Liver (tissue), 9 donors: Measurements from ENCODE around the gene RAI1. TPM values are rescaled to one million over a fixed set of nuclear protein-coding genes. Genes with fewer than 3 reads are reported as not detected.

Experiments used
- DNase-seq: peaks from one replicate; pipeline ENCODE4 v3.0.0-alpha.2; 2017; ENCODE audit warnings: low spot score
- H3K27ac ChIP-seq, 2 donors: one replicate each; pipeline ENCODE4 v1.7.0; 2013; ENCODE audit warnings: inconsistent platforms in 2 of 2, low read length in 2 of 2, control low read depth in 1 of 2, low read depth in 1 of 2, mild to moderate bottlenecking in 1 of 2
- H3K27me3 ChIP-seq, 4 donors: one replicate each; pipeline versions ENCODE4 v1.6.1 to v1.7.0; 2013; ENCODE audit warnings: low read length in 3 of 4, inconsistent platforms in 1 of 4, mild to moderate bottlenecking in 1 of 4, moderate library complexity in 1 of 4; ENCODE audit not compliant: control insufficient read depth in 4 of 4, insufficient read depth in 4 of 4
- H3K36me3 ChIP-seq, 4 donors: one replicate each; pipeline versions ENCODE4 v1.6.1 to v1.7.0; 2013; ENCODE audit warnings: low read length in 3 of 4, mild to moderate bottlenecking in 3 of 4, low read depth in 1 of 4, moderate library complexity in 1 of 4; ENCODE audit not compliant: control insufficient read depth in 4 of 4, insufficient read depth in 3 of 4
- H3K4me1 ChIP-seq, 4 donors: one replicate each; pipeline versions ENCODE4 v1.6.1 to v1.7.0; 2013; ENCODE audit warnings: low read length in 3 of 4, mild to moderate bottlenecking in 3 of 4, moderate library complexity in 1 of 4; ENCODE audit not compliant: control insufficient read depth in 4 of 4, insufficient read depth in 4 of 4
- H3K4me3 ChIP-seq, 3 donors: one replicate each; pipeline versions ENCODE4 v1.6.1 to v1.7.0; 2013; ENCODE audit warnings: low read length in 3 of 3, control low read depth in 1 of 3, low read depth in 1 of 3, mild to moderate bottlenecking in 1 of 3
- H3K9ac ChIP-seq, 2 donors: one replicate each; pipeline ENCODE4 v1.7.0; 2013; ENCODE audit warnings: low read length in 2 of 2, mild to moderate bottlenecking in 2 of 2, moderate library complexity in 2 of 2, control low read depth in 1 of 2, low read depth in 1 of 2
- H3K9me3 ChIP-seq, 4 donors: one replicate each; pipeline versions ENCODE4 v1.6.1 to v1.7.0; 2013; ENCODE audit warnings: low read length in 3 of 4; ENCODE audit not compliant: control insufficient read depth in 4 of 4
- EGR1 ChIP-seq, 2 donors: IDR thresholded peaks; 2 replicates each; pipeline ENCODE4 v1.6.1; 2016 to 2018; ENCODE audit warnings: antibody characterized with exemption in 2 of 2, low read depth in 2 of 2
- FOXA2 ChIP-seq: IDR thresholded peaks from 2 replicates; pipeline ENCODE4 v1.6.1; 2016; ENCODE audit warnings: antibody characterized with exemption
- GABPA ChIP-seq, 2 donors: IDR thresholded peaks in 1 of 2; conservative IDR thresholded peaks in 1 of 2; 2 replicates each; pipeline ENCODE4 v1.6.1; 2016; ENCODE audit warnings: antibody characterized with exemption in 2 of 2, mild to moderate bottlenecking in 1 of 2, moderate library complexity in 1 of 2
- HNF4A ChIP-seq, 2 donors: conservative IDR thresholded peaks; 2 replicates each; pipeline ENCODE4 v1.6.1; 2016; ENCODE audit warnings: antibody characterized with exemption in 2 of 2, mild to moderate bottlenecking in 2 of 2
- JUND ChIP-seq, 2 donors: IDR thresholded peaks; 2 replicates each; pipeline ENCODE4 v1.6.1; 2016; ENCODE audit warnings: antibody characterized with exemption in 2 of 2
- MAX ChIP-seq: IDR thresholded peaks from 2 replicates; pipeline ENCODE4 v1.6.1; 2016; ENCODE audit warnings: antibody characterized with exemption
- NR2F2 ChIP-seq: IDR thresholded peaks from 2 replicates; pipeline ENCODE4 v1.6.1; 2016; ENCODE audit warnings: antibody characterized with exemption
- RAD21 ChIP-seq, 2 donors: IDR thresholded peaks; 2 replicates each; pipeline ENCODE4 v1.6.1; 2016; ENCODE audit warnings: antibody characterized with exemption in 2 of 2, mild to moderate bottlenecking in 2 of 2
- RXRA ChIP-seq, 2 donors: IDR thresholded peaks; 2 replicates each; pipeline ENCODE4 v1.6.1; 2017 to 2018; ENCODE audit warnings: antibody characterized with exemption in 2 of 2, mild to moderate bottlenecking in 1 of 2
- TAF1 ChIP-seq: conservative IDR thresholded peaks from 2 replicates; pipeline ENCODE4 v1.6.1; 2016; ENCODE audit warnings: antibody characterized with exemption, mild to moderate bottlenecking
- WGBS: extraction: QIAGEN DNeasy Blood & Tissue Kit; methylation state at CpG from one replicate; pipeline ENCODE4 v1.1.7; 2013; 5-methylcytosine and 5-hydroxymethylcytosine counted together
- polyA plus RNA-seq, 2 donors: library from polyadenylated mRNA; stranded (reverse) in 1 of 2; unstranded in 1 of 2; fragments of 200-250 nt in 1 of 2; fragments of >200 nt in 1 of 2; fragmentation: Nextera tagmentation in 1 of 2; extraction: Ambion mirVana in 1 of 2; gene quantifications; one replicate each; pipeline versions ENCODE4 v1.2.1 to v1.2.3, GENCODE V29; 2013 to 2015
- total RNA-seq, 2 donors: library from RNA; depleted of rRNA; stranded (reverse); fragments of >200 nt; gene quantifications; one replicate each; pipeline ENCODE4 v1.2.3, GENCODE V29; 2014
- TF ChIP-seq, protein P1 (sequence below): IDR thresholded peaks from 2 replicates; pipeline ENCODE4 v1.6.1; 2016; ENCODE audit warnings: antibody characterized with exemption
- TF ChIP-seq, protein P2 (sequence below): IDR thresholded peaks from 2 replicates; pipeline ENCODE4 v1.6.1; 2016; ENCODE audit warnings: antibody characterized with exemption
- donor health status: healthy.
- donor health status: healthy.
- donor health status: healthy.
- donor health status: healthy.
- donor health status: healthy.

RAI1 gene
- total and polyA plus RNA-seq, 4 donors = 0.57 to 7.6 (median 5.3) TPM

DNA sequence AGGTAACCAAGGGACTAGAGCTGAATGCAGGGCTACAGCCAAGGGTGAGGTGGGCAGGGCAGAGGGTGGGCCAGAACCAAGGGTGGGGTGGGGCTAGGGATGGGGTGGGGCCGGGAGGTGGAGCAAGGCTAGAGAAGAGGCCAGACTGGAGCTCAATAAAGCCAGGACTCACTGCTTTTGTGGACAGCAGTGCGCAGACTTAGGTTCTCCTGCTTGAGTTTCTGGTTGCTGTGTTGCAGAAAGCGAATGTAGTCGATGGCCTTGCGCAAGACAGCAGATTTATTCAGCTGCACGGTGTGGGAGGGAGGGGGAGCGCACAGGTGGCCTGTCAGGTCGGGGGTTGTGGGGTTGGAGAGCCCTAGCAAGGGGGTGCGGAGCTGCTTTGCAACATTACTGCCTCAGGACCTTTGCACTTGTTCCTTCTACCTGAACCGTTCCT is 136.8 kb downstream of the RAI1 start:
- Histone ChIP-seq H3K9me3 (no peaks in the 10 kb centered on the region), H3K4me1 (peaks cover 14 to 97% (median 53%) of the 10 kb centered on the region in 4 donors), H3K9ac (no peak overlapping the region), H3K4me3 (no peak overlapping the region), H3K27ac (peak overlapping the region; percentile 72 to 81), H3K27me3 (no peaks in the 10 kb centered on the region), H3K36me3 (peaks cover 10 to 35% (median 24%) of the 10 kb centered on the region in 4 donors)
- peak; percentile 75 for DNase-seq
- TF ChIP-seq NR2F2 (no peak), FOXA2 (no peak)
- 38% methylated on average over 10 of the region's 10 CpGs for WGBS

- no peak overlapping the region for H3K4me3 ChIP-seq
- peaks cover 8 to 35% (median 22%) of the 10 kb centered on the region in 4 donors for H3K36me3 ChIP-seq
- WGBS = 64% methylated on average over 12 of the region's 12 CpGs
- TF ChIP-seq, protein P1, sequence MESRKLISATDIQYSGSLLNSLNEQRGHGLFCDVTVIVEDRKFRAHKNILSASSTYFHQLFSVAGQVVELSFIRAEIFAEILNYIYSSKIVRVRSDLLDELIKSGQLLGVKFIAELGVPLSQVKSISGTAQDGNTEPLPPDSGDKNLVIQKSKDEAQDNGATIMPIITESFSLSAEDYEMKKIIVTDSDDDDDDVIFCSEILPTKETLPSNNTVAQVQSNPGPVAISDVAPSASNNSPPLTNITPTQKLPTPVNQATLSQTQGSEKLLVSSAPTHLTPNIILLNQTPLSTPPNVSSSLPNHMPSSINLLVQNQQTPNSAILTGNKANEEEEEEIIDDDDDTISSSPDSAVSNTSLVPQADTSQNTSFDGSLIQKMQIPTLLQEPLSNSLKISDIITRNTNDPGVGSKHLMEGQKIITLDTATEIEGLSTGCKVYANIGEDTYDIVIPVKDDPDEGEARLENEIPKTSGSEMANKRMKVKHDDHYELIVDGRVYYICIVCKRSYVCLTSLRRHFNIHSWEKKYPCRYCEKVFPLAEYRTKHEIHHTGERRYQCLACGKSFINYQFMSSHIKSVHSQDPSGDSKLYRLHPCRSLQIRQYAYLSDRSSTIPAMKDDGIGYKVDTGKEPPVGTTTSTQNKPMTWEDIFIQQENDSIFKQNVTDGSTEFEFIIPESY = no peak
- TF ChIP-seq EGR1 (IDR thresholded peaks at IDR 0.05; ENCODE audit: low read depth in 2 of 2) = no peak
- TF ChIP-seq FOXA2 = no peak
- TF ChIP-seq, protein P2, sequence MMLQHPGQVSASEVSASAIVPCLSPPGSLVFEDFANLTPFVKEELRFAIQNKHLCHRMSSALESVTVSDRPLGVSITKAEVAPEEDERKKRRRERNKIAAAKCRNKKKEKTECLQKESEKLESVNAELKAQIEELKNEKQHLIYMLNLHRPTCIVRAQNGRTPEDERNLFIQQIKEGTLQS = no peak
- TF ChIP-seq GABPA (IDR thresholded peaks at IDR 0.05 in 1 of 2, conservative IDR thresholded peaks at IDR 0.05 in 1 of 2) = no peak
- TF ChIP-seq RXRA (IDR thresholded peaks at IDR 0.05) = no peak
- no peak for TF ChIP-seq RAD21 (IDR thresholded peaks at IDR 0.05)
- H3K9me3 ChIP-seq = no peaks in the 10 kb centered on the region
- H3K4me1 ChIP-seq = peaks cover 14 to 92% (median 54%) of the 10 kb centered on the region in 4 donors
- H3K27ac ChIP-seq = peak overlapping the region; percentile 72 to 81
- H3K27me3 ChIP-seq = no peaks in the 10 kb centered on the region
- no peak for DNase-seq
- no peak overlapping the region for H3K9ac ChIP-seq
Observed at GRCh38 chr17:17819111-17819510, 137.9 kb downstream of the RAI1 start.

DNA sequence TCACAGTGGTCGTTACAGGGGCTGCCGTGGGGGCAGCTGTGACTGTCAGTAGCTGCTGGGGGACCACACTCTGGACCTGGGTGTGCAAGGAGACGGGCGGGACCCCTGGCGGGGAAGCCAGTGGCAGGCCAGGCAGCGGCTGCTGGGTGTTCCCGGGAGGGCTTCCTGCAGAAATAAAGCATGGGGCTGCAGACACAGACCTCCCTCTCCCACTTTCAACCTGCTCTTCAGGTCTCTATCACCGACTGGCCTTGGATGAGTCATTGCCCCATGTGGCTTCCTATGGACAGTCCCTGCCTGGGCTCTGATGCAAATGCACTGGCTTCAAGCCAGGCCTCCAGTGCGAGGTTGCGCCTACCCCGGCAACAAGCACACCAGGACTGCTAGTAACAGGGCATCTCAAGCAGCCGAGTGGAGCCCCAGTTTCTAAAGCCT is 138.3 kb downstream of the RAI1 start:
- Histone ChIP-seq H3K9ac (no peak overlapping the region), H3K4me3 (no peak overlapping the region), H3K27me3 (no peaks in the 10 kb centered on the region), H3K36me3 (peaks cover 8 to 32% (median 22%) of the 10 kb centered on the region in 4 donors), H3K9me3 (no peaks in the 10 kb centered on the region), H3K4me1 (peaks cover 19 to 92% (median 58%) of the 10 kb centered on the region in 4 donors), H3K27ac (peak overlapping the region; percentile 72 to 81)
- WGBS = 46% methylated on average over 12 of the region's 12 CpGs
- no peak for TF ChIP-seq TAF1
- TF ChIP-seq HNF4A (conservative IDR thresholded peaks at IDR 0.05) = peak in 1 of 2 donors; percentile 42
- TF ChIP-seq MAX = peak; percentile 26
- TF ChIP-seq RAD21 (IDR thresholded peaks at IDR 0.05) = peak in 1 of 2 donors; percentile 50
- peak; percentile 32 to 70 for TF ChIP-seq RXRA (IDR thresholded peaks at IDR 0.05)
- TF ChIP-seq, protein P2 = peak; percentile 90
- TF ChIP-seq JUND (IDR thresholded peaks at IDR 0.05) = peak; percentile 95 to 98
- TF ChIP-seq, protein P1 = no peak
- DNase-seq = no peak
